Measurements from ENCODE around the gene R3HDM2. TPM values are rescaled to one million over a fixed set of nuclear protein-coding genes. Genes with fewer than 3 reads are reported as not detected.

The R3HDM2 gene
- total and polyA plus RNA-seq, 2 donors (not counting 1 experiment from before 2014, with no cell fraction given): 104 to 129 TPM

DNA sequence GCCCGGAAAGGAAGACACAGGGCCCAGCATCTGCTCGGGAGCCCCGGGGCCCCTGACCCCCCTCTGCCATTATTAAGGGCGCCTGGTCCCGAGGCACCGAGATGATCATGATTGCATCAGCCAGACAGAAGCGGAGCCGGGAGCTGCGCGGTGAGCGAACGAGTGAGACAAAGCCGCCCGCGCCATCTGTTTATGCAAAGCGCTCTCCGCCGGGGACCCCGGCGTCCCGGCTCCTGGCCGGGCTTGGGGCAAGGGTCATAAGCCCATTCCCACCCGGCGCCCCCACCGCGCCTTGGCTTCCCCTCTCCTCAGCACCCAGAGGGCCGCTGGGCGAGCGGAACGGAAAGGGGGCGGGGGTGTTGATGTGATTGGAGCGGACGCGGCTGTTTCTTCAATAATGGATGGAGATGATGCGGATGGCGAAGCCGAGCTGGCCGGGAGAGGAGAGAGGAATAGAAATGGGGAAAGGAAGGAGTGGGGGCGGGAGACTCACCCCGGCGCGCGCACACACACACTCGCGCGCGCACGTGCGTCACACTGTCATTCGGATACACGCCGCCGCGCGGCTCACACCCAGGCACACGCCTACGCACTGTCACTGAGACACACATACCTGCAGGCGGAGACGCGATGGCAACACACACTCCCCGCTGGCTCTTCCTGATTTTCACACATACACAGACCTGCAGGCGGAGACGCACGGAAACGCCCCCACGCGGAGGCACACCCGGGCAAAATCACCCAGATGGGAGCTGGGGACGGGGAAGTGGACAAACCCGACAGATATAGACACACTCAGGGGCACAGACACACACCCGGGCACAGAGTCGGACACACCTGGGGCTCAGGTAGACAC is 190.5 kb downstream of the R3HDM2 start:
- Histone ChIP-seq H3K27ac (ENCODE audit: low read length in 2 of 2) (peak overlapping the region; percentile 70 to 81), H3K79me2 (ENCODE audit: control insufficient read depth, insufficient read depth, low read length) (peaks cover 12% of the 10 kb centered on the region), H3K9ac (ENCODE audit: low read length) (peak overlapping the region; percentile 74), H3K4me3 (ENCODE audit: control extremely low read depth in 1 of 5, extremely low read depth in 1 of 5, insufficient read depth in 1 of 5, low read depth in 2 of 5, low read length in 4 of 5) (peak overlapping the region; percentile 19 to 79 (median 75)), H2AFZ (ENCODE audit: insufficient read depth, low read depth, low read length, poor library complexity, severe bottlenecking) (peak overlapping the region; percentile 78), H3K36me3 (replicated peaks in 1 of 2; ENCODE audit: control extremely low read depth in 1 of 2, control insufficient read depth in 1 of 2, extremely low read depth in 1 of 2, insufficient read depth in 2 of 2, low read length in 1 of 2) (no peaks in the 10 kb centered on the region), H4K20me1 (ENCODE audit: control insufficient read depth, insufficient read depth, low read length, poor library complexity, severe bottlenecking) (peaks cover 8% of the 10 kb centered on the region), H3K4me1 (ENCODE audit: control insufficient read depth in 2 of 2, insufficient read depth in 2 of 2, low read length in 2 of 2) (peaks cover 81 to 89% of the 10 kb centered on the region in 2 donors), H3K4me2 (replicated peaks; ENCODE audit: low read depth, low read length, poor library complexity, severe bottlenecking) (peak overlapping the region; percentile 95), H3K27me3 (replicated peaks in 1 of 4; ENCODE audit: control extremely low read depth in 1 of 4, control insufficient read depth in 3 of 4, insufficient read depth in 4 of 4, low read length in 3 of 4) (peaks cover 0 to 81% (median 32%) of the 10 kb centered on the region in 4 experiments), H3K9me3 (ENCODE audit: control extremely low read depth in 1 of 3, control insufficient read depth in 2 of 3, insufficient read depth in 1 of 3, low read length in 2 of 3) (peaks cover 0 to 24% (median 0%) of the 10 kb centered on the region in 3 donors)
- Mint-ChIP-seq H3K4me3 (peak overlapping the region; percentile 89), H3K9me3 (ENCODE audit: insufficient read depth) (no peaks in the 10 kb centered on the region), H3K4me1 (peaks cover 83% of the 10 kb centered on the region), H3K27ac (peak overlapping the region; percentile 92), H3K27me3 (peaks cover 12% of the 10 kb centered on the region)
- ATAC-seq (ENCODE audit: low read depth) (peak; percentile 42), DNase-seq (peak; percentile 91)
- TF ChIP-seq, protein P1, sequence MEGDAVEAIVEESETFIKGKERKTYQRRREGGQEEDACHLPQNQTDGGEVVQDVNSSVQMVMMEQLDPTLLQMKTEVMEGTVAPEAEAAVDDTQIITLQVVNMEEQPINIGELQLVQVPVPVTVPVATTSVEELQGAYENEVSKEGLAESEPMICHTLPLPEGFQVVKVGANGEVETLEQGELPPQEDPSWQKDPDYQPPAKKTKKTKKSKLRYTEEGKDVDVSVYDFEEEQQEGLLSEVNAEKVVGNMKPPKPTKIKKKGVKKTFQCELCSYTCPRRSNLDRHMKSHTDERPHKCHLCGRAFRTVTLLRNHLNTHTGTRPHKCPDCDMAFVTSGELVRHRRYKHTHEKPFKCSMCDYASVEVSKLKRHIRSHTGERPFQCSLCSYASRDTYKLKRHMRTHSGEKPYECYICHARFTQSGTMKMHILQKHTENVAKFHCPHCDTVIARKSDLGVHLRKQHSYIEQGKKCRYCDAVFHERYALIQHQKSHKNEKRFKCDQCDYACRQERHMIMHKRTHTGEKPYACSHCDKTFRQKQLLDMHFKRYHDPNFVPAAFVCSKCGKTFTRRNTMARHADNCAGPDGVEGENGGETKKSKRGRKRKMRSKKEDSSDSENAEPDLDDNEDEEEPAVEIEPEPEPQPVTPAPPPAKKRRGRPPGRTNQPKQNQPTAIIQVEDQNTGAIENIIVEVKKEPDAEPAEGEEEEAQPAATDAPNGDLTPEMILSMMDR (IDR thresholded peaks at IDR 0.05): no peak
- no peak for TF ChIP-seq EZH2 (IDR thresholded peaks at IDR 0.05; ENCODE audit: borderline replicate concordance, insufficient read depth, low read depth, low read length, poor library complexity, severe bottlenecking)
- POLR2A ChIA-PET: interaction anchor here (0.7 to 11.2 kb wide), 5 partner anchors 11 to 552 kb away, joined by 3 to 110 read pairs (median 18); partner anchors contain the start of genes NXPH4, PTGES3 and SHMT2
- CTCF ChIA-PET: interaction anchor here (0.6 to 31.1 kb wide), 7 partner anchors 12 to 159 kb away, joined by 3 to 838 read pairs (median 6); partner anchors contain the start of genes LRP1, NXPH4 and SHMT2
- under 1% methylated on average over 52 of the region's 72 CpGs for WGBS (ENCODE audit: insufficient coverage)
- intact Hi-C loops (cut with micrococcal nuclease): loop anchor here (1.0 to 5.0 kb wide), 3 partner anchors 128 to 219 kb away; partner anchors contain the start of genes GLI1 and STAT6

All from B cell (primary cell).